DND-41 (cell line): Measurements from ENCODE around the gene PRR36.

ENCODE experiments used
- ATAC-seq: fragments of 200-7000 bp; cut with Tn5 transposase; 3 replicates; pipeline ENCODE4 v1.9.1; 2021; ENCODE audit warnings: low read depth; ENCODE audit not compliant: insufficient read depth
- DNase-seq: peaks from one replicate; pipeline ENCODE4 v3.0.0-alpha.2; 2020
- H2AFZ ChIP-seq: 2 replicates; pipeline ENCODE4 v1.6.0; 2012; ENCODE audit warnings: low read depth, low read length
- H3K27ac ChIP-seq: 2 replicates; pipeline ENCODE4 v1.5.1; 2012; ENCODE audit warnings: low read length, inconsistent platforms
- H3K27me3 ChIP-seq: fragments of 200-600 bp; sonication (generic); 2 replicates; pipeline ENCODE4 v1.6.0; 2012; ENCODE audit warnings: low read length, mild to moderate bottlenecking, inconsistent platforms; ENCODE audit not compliant: insufficient read depth, poor library complexity
- H3K36me3 ChIP-seq: 2 replicates; pipeline ENCODE4 v1.5.1; 2012; ENCODE audit warnings: low read length, inconsistent platforms; ENCODE audit not compliant: insufficient read depth
- H3K4me1 ChIP-seq: 2 replicates; pipeline ENCODE4 v1.5.1; 2012; ENCODE audit warnings: mild to moderate bottlenecking, low read length; ENCODE audit not compliant: insufficient read depth
- H3K4me2 ChIP-seq: 2 replicates; pipeline ENCODE4 v1.6.0; 2012; ENCODE audit warnings: mild to moderate bottlenecking, moderate library complexity, low read length, inconsistent platforms; ENCODE audit not compliant: insufficient read depth
- H3K4me3 ChIP-seq, 2 experiments: fragments of 200-600 bp in 1 of 2; shearing (Covaris generic) in 1 of 2; 2 replicates each; pipeline ENCODE4 v1.5.1; 2012 to 2016; ENCODE audit warnings: inconsistent platforms in 2 of 2, low read length in 2 of 2, mild to moderate bottlenecking in 2 of 2, low read depth in 1 of 2, moderate library complexity in 1 of 2
- H3K79me2 ChIP-seq: 2 replicates; pipeline ENCODE4 v1.6.0; 2012; ENCODE audit warnings: low read length, inconsistent platforms; ENCODE audit not compliant: insufficient read depth
- H3K9ac ChIP-seq: 2 replicates; pipeline ENCODE4 v1.6.0; 2012; ENCODE audit warnings: low read depth, mild to moderate bottlenecking, inconsistent platforms, low read length, moderate library complexity
- H3K9me3 ChIP-seq: 2 replicates; pipeline ENCODE4 v1.5.1; 2012; ENCODE audit warnings: low read length, moderate library complexity, mild to moderate bottlenecking, inconsistent platforms; ENCODE audit not compliant: insufficient read depth, severe bottlenecking
- H4K20me1 ChIP-seq: 2 replicates; pipeline ENCODE4 v1.6.0; 2012; ENCODE audit warnings: low read length; ENCODE audit not compliant: insufficient read depth
- CTCF ChIP-seq: IDR thresholded peaks from 2 replicates; pipeline ENCODE4 v1.5.1; 2012; ENCODE audit warnings: borderline replicate concordance, low read length, moderate library complexity, mild to moderate bottlenecking; ENCODE audit not compliant: poor library complexity, severe bottlenecking; ENCODE audit errors: extremely low read depth
- EZH2 ChIP-seq: IDR thresholded peaks from 3 replicates; pipeline ENCODE4 v1.6.1; 2012; ENCODE audit warnings: borderline replicate concordance, low read depth, mild to moderate bottlenecking, moderate library complexity, low read length, inconsistent platforms; ENCODE audit not compliant: severe bottlenecking

The PRR36 gene

GRCh38 chr19:7888145-7888825 is 14.1 kb upstream of the PRR36 start, which contains the start of gene LRRC8E:
LRRC8E (plus strand) TSS chr19:7888510; CDS start chr19:7895604, 7,094 bp downstream.
- ATAC-seq, result no peak
- Histone ChIP-seq H3K36me3 (no peaks in the 10 kb centered on the region), H4K20me1 (no peaks in the 10 kb centered on the region), H3K79me2 (no peaks in the 10 kb centered on the region), H3K27ac (no peak within 1 kb of the TSS), H3K9me3 (no peaks in the 10 kb centered on the region), H2AFZ (no peak within 1 kb of the TSS), H3K4me1 (peaks cover 20% of the 10 kb centered on the region), H3K9ac (no peak within 1 kb of the TSS), H3K4me2 (no peak within 1 kb of the TSS), H3K27me3 (no peaks in the 10 kb centered on the region), H3K4me3 (no peak within 1 kb of the TSS)
- TF ChIP-seq EZH2 (no peak), CTCF (no peak)
- no peak for DNase-seq

- H4K20me1 ChIP-seq, result no peaks in the 10 kb centered on the region
- TF ChIP-seq CTCF (no peak), EZH2 (no peak)
- H2AFZ ChIP-seq, result no peak overlapping the region
- H3K27ac ChIP-seq, result no peak overlapping the region
- H3K9me3 ChIP-seq, result no peaks in the 10 kb centered on the region
- no peak overlapping the region for H3K9ac ChIP-seq
- H3K4me2 ChIP-seq, result no peak overlapping the region
- DNase-seq (no peak), ATAC-seq (no peak)
- H3K27me3 ChIP-seq, result no peaks in the 10 kb centered on the region
- peaks cover 19% of the 10 kb centered on the region for H3K4me1 ChIP-seq
- H3K4me3 ChIP-seq, result no peak overlapping the region
- H3K79me2 ChIP-seq, result no peaks in the 10 kb centered on the region
- no peaks in the 10 kb centered on the region for H3K36me3 ChIP-seq
These were observed 13.4 kb upstream of the PRR36 start for GRCh38 chr19:7887408-7888144.

GRCh38 chr19:7885818-7886217 is 11.6 kb upstream of the PRR36 start:
- Histone ChIP-seq H4K20me1 (no peaks in the 10 kb centered on the region), H3K4me2 (no peak overlapping the region), H3K27ac (no peak overlapping the region), H3K27me3 (no peaks in the 10 kb centered on the region), H3K9ac (no peak overlapping the region), H3K36me3 (no peaks in the 10 kb centered on the region), H3K9me3 (no peaks in the 10 kb centered on the region), H2AFZ (no peak overlapping the region), H3K4me3 (no peak overlapping the region), H3K79me2 (no peaks in the 10 kb centered on the region), H3K4me1 (peaks cover 4% of the 10 kb centered on the region)
- ATAC-seq, result no peak
- no peak for DNase-seq
- no peak for TF ChIP-seq CTCF
- TF ChIP-seq EZH2, result no peak
